IMR-90 (cell line): ENCODE measurements around the gene PTPRN2. TPM values are rescaled to one million over a fixed set of nuclear protein-coding genes. Genes with fewer than 3 reads are reported as not detected.

Source experiments
- ATAC-seq: fragments of 200-7000 bp; cut with Tn5 transposase; 2 replicates; pipeline ENCODE4 v1.9.1; 2020; ENCODE audit warnings: low read depth, mild to moderate bottlenecking, moderate library complexity
- BruUV-seq: library from RNA; stranded (reverse); fragments of 400-500 nt; replicated peaks from 2 replicates; lab custom pipeline; 2021; lab: Mats Ljungman, UMichigan
- CTCF ChIA-PET: fragments of 300-600 bp; formaldehyde crosslinking; extraction: SDS; loops from one replicate; lab custom pipeline; 2021; ENCODE audit warnings: antibody characterized with exemption; lab: Yijun Ruan, JAX
- POLR2A ChIA-PET: fragments of 300-600 bp; sonication (Branson Sonifier 250); formaldehyde crosslinking; loops from one replicate; lab custom pipeline; 2022; ENCODE audit warnings: antibody characterized with exemption; ENCODE audit not compliant: unreplicated experiment; lab: Charles Lee
- DNase-seq: peaks from one replicate; pipeline ENCODE4 v3.0.0; 2013
- H2AFZ ChIP-seq: replicated peaks from 2 replicates; pipeline ENCODE3; 2013; ENCODE audit warnings: low read length, mild to moderate bottlenecking; ENCODE audit not compliant: poor library complexity
- H2AK5ac ChIP-seq: 2 replicates; pipeline ENCODE4 v1.6.1; 2013; ENCODE audit warnings: low read depth, low read length, inconsistent platforms
- H2AK9ac ChIP-seq: replicated peaks from 2 replicates; pipeline ENCODE3; 2013; ENCODE audit warnings: mild to moderate bottlenecking, low read depth, low read length, moderate library complexity; ENCODE audit not compliant: poor library complexity
- H2BK120ac ChIP-seq: 2 replicates; pipeline ENCODE4 v1.6.1; 2013; ENCODE audit warnings: low read depth, low read length, inconsistent platforms
- H2BK15ac ChIP-seq: 3 replicates; pipeline ENCODE4 v1.6.1; 2013; ENCODE audit warnings: low read depth, low read length, inconsistent platforms
- H2BK20ac ChIP-seq: 2 replicates; pipeline ENCODE4 v1.6.1; 2013; ENCODE audit warnings: low read depth, mild to moderate bottlenecking, inconsistent platforms, low read length, moderate library complexity
- H2BK5ac ChIP-seq: 2 replicates; pipeline ENCODE4 v1.6.1; 2013; ENCODE audit warnings: mild to moderate bottlenecking, low read depth, low read length, inconsistent platforms; ENCODE audit not compliant: poor library complexity, severe bottlenecking
- H3K14ac ChIP-seq: replicated peaks from 2 replicates; pipeline ENCODE4 v1.6.1; 2013; ENCODE audit warnings: low read depth, low read length, inconsistent platforms
- H3K18ac ChIP-seq: 2 replicates; pipeline ENCODE4 v1.6.1; 2013; ENCODE audit warnings: low read depth, low read length, control low read depth
- H3K23ac ChIP-seq: 2 replicates; pipeline ENCODE4 v1.6.1; 2013; ENCODE audit warnings: low read depth, low read length, inconsistent platforms
- H3K27ac ChIP-seq: 2 replicates; pipeline ENCODE4 v1.5.1; 2013; ENCODE audit warnings: mild to moderate bottlenecking, control low read depth, low read length; ENCODE audit not compliant: insufficient read depth
- H3K27me3 ChIP-seq: 2 replicates; pipeline ENCODE4 v1.6.1; 2013; ENCODE audit warnings: low read length; ENCODE audit not compliant: control insufficient read depth, insufficient read depth
- H3K36me3 ChIP-seq: 2 replicates; pipeline ENCODE4 v1.6.1; 2013; ENCODE audit warnings: low read length, mixed read lengths; ENCODE audit not compliant: control insufficient read depth, insufficient read depth
- H3K4ac ChIP-seq: 2 replicates; pipeline ENCODE4 v1.6.1; 2013; ENCODE audit warnings: low read depth, low read length, inconsistent platforms
- H3K4me1 ChIP-seq: 2 replicates; pipeline ENCODE4 v1.6.1; 2013; ENCODE audit warnings: low read length, mixed read lengths; ENCODE audit not compliant: control insufficient read depth, insufficient read depth
- H3K4me2 ChIP-seq: 2 replicates; pipeline ENCODE4 v1.6.1; 2013; ENCODE audit warnings: low read depth, mild to moderate bottlenecking, control low read depth, low read length, moderate library complexity
- H3K4me3 ChIP-seq: 2 replicates; pipeline ENCODE4 v1.5.1; 2013; ENCODE audit warnings: low read depth, mild to moderate bottlenecking, control low read depth, low read length, moderate library complexity; ENCODE audit not compliant: insufficient read depth
- H3K56ac ChIP-seq: 2 replicates; pipeline ENCODE4 v1.6.1; 2013; ENCODE audit warnings: low read length, inconsistent platforms; ENCODE audit not compliant: insufficient read depth; ENCODE audit errors: extremely low read depth
- H3K79me1 ChIP-seq, 2 experiments: 2 replicates each; pipeline ENCODE4 v1.6.1; 2013; ENCODE audit warnings: low read length in 2 of 2, inconsistent platforms in 1 of 2, low read depth in 1 of 2
- H3K9ac ChIP-seq: 2 replicates; pipeline ENCODE4 v1.6.1; 2013; ENCODE audit warnings: low read depth, low read length, control low read depth
- H3K9me1 ChIP-seq: 2 replicates; pipeline ENCODE4 v1.6.1; 2013; ENCODE audit warnings: low read length, inconsistent platforms; ENCODE audit not compliant: insufficient read depth
- H3K9me3 ChIP-seq: 2 replicates; pipeline ENCODE4 v1.6.1; 2013; ENCODE audit warnings: low read length; ENCODE audit not compliant: control insufficient read depth, insufficient read depth
- H4K20me1 ChIP-seq: 2 replicates; pipeline ENCODE4 v1.6.1; 2013; ENCODE audit warnings: low read length, inconsistent platforms; ENCODE audit not compliant: insufficient read depth
- H4K5ac ChIP-seq: 2 replicates; pipeline ENCODE4 v1.6.1; 2013; ENCODE audit warnings: mild to moderate bottlenecking, low read depth, low read length, control low read depth
- H4K8ac ChIP-seq, 2 experiments: 2 replicates each; pipeline ENCODE4 v1.6.1; 2013; ENCODE audit warnings: low read depth in 2 of 2, low read length in 2 of 2, control low read depth in 1 of 2, inconsistent platforms in 1 of 2
- H4K91ac ChIP-seq: 2 replicates; pipeline ENCODE4 v1.6.1; 2013; ENCODE audit warnings: low read depth, low read length, inconsistent platforms; ENCODE audit not compliant: insufficient read depth
- MAFK ChIP-seq: IDR thresholded peaks from 2 replicates; pipeline ENCODE4 v1.6.1; 2012; ENCODE audit warnings: low read depth, low read length, improper control_type of control experiment
- NFE2L2 ChIP-seq: fragments of 150-350 bp; IDR thresholded peaks from 2 replicates; pipeline ENCODE4 v1.6.1; 2016; ENCODE audit warnings: low read depth, mild to moderate bottlenecking, low read length
- WGBS, 2 experiments: methylation state at CpG; one replicate each; pipeline versions ENCODE4 v1.1.5 to v1.1.7; 2013; ENCODE audit warnings: missing lambda C conversion rate in 2 of 2; ENCODE audit not compliant: insufficient read length in 1 of 2; ENCODE audit errors: extremely low coverage in 2 of 2; 5-methylcytosine and 5-hydroxymethylcytosine counted together
- dilution Hi-C: fragments of 300-500 bp; cut with HindIII; formaldehyde crosslinking; loops from one replicate; pipeline ENCODE4 v1.14.3; 2018; ENCODE audit warnings: low sequenced_read_pairs; ENCODE audit not compliant: unreplicated experiment
- in situ Hi-C: fragments of 300-500 bp; cut with MboI; formaldehyde crosslinking; loops from 3 replicates; pipeline ENCODE4 v1.14.3; 2019; ENCODE audit warnings: low sequenced_read_pairs, inconsistent platforms, mixed read lengths
- intact Hi-C: fragments of 100-400 bp; cut with micrococcal nuclease; formaldehyde crosslinking; loops from 2 replicates; pipeline ENCODE4 v1.10.0; 2022
- polyA plus RNA-seq, 3 experiments: library from polyadenylated mRNA; depleted of rRNA; stranded (reverse); fragments of >200 nt; gene quantifications; 2 replicates each; pipeline ENCODE4 v1.2.3, GENCODE V29; 2012; ENCODE audit warnings: low replicate concordance in 1 of 3
- total RNA-seq: library from RNA; depleted of rRNA; stranded (reverse); fragments of >200 nt; gene quantifications from 2 replicates; pipeline ENCODE4 v1.2.3, GENCODE V29; 2012

Gene PTPRN2
- total and polyA plus RNA-seq, 2 of the 4 experiments (the other 2 are of a cell fraction): 0.03 TPM; not detected in 1

GRCh38 chr7:157784979-157785441, 802.6 kb downstream of the PTPRN2 start:
- H2BK20ac ChIP-seq: no peak overlapping the region
- no peak overlapping the region for H3K56ac ChIP-seq
- H4K91ac ChIP-seq: no peak overlapping the region
- dilution Hi-C loops: no loop called here
- ChIA-PET CTCF (no interaction called here), POLR2A (no interaction called here)
- H2BK5ac ChIP-seq: no peak overlapping the region
- H3K18ac ChIP-seq: no peak overlapping the region
- H4K20me1 ChIP-seq: no peaks in the 10 kb centered on the region
- no peak for DNase-seq
- BruUV-seq: no TSS peak
- WGBS, 2 experiments: 44% methylated on average over 5 of the region's 26 CpGs; no CpG with 5 or more reads in 1 of the 2 experiments
- no peak overlapping the region for H2BK15ac ChIP-seq
- no peak overlapping the region for H4K8ac ChIP-seq
- H3K4me1 ChIP-seq: no peaks in the 10 kb centered on the region
- H2AK9ac ChIP-seq: no peak overlapping the region
- no peak overlapping the region for H2AFZ ChIP-seq
- in situ Hi-C loops: no loop called here
- no peak overlapping the region for H2AK5ac ChIP-seq
- no peaks in the 10 kb centered on the region for H3K79me1 ChIP-seq
- no peak overlapping the region for H3K9ac ChIP-seq
- H3K9me3 ChIP-seq: peaks cover 65% of the 10 kb centered on the region
- no peak overlapping the region for H3K27ac ChIP-seq
- H3K4ac ChIP-seq: no peak overlapping the region
- TF ChIP-seq NFE2L2 (no peak), MAFK (no peak)
- H3K23ac ChIP-seq: no peak overlapping the region
- H2BK120ac ChIP-seq: no peak overlapping the region
- intact Hi-C loops: no loop called here
- no peaks in the 10 kb centered on the region for H3K27me3 ChIP-seq
- H3K14ac ChIP-seq: no peak overlapping the region
- no peak overlapping the region for H4K5ac ChIP-seq
- no peaks in the 10 kb centered on the region for H3K9me1 ChIP-seq
- no peak overlapping the region for H3K4me3 ChIP-seq
- no peak overlapping the region for H3K4me2 ChIP-seq
- no peak for ATAC-seq
- no peaks in the 10 kb centered on the region for H3K36me3 ChIP-seq
